ENCODE data around the gene SERPINB1. TPM values are rescaled to one million over a fixed set of nuclear protein-coding genes. Genes with fewer than 3 reads are reported as not detected.

Gene SERPINB1
- total RNA-seq, 1 experiment from 2014 or later: 75.6 TPM

DNA sequence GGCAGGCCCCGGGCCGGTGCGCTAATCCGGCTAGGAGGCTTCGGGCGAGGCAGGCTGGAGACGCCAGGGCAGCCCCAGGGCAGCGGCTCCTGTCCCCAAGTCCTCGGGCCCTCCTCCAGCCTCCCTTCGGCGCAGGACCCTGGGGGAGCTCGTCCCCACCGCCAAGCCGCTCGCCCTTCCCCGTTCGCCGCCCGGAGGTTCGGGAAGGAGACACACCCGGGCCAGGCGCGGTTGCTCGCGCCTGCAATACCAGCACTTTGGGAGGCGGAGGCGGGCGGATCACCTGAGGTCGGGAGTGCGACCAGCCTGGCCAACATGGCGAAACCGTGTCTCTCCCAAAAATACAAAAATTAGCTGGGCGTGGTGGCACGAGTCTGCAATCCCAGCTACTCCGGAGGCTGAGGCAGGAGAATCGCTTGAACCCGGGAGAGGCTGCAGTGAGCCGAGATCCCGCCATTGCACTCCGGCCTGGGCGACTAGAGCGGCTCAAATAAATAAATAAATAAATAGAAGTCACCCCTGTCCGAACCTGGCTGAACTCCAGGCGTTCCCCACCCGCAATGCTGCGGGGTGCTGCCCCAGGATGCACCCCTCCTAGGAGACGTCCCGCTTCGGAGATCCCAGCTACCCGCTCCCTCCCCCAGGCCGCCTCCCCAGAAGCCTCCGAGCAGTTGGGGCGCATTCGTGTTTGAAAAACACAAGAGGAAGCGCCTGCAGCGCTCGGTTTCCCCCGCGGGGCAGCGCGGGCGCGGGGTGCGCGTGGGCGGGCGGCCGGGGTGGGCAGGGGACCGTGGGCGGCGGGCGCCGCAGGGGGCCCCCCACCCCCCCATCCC, 33.9 kb upstream of the SERPINB1 start:
- no TSS peak for BruUV-seq (replicated peaks)
- TF ChIP-seq, protein P1, sequence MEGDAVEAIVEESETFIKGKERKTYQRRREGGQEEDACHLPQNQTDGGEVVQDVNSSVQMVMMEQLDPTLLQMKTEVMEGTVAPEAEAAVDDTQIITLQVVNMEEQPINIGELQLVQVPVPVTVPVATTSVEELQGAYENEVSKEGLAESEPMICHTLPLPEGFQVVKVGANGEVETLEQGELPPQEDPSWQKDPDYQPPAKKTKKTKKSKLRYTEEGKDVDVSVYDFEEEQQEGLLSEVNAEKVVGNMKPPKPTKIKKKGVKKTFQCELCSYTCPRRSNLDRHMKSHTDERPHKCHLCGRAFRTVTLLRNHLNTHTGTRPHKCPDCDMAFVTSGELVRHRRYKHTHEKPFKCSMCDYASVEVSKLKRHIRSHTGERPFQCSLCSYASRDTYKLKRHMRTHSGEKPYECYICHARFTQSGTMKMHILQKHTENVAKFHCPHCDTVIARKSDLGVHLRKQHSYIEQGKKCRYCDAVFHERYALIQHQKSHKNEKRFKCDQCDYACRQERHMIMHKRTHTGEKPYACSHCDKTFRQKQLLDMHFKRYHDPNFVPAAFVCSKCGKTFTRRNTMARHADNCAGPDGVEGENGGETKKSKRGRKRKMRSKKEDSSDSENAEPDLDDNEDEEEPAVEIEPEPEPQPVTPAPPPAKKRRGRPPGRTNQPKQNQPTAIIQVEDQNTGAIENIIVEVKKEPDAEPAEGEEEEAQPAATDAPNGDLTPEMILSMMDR (IDR thresholded peaks at IDR 0.05; ENCODE audit: insufficient read depth in 1 of 2, low read depth in 1 of 2, low read length in 1 of 2, severe bottlenecking in 1 of 2, unreplicated experiment in 1 of 2): no peak
- no peaks in the 10 kb centered on the region for H3K36me3 ChIP-seq (ENCODE audit: control insufficient read depth, insufficient read depth, low read length)
- peaks cover 9% of the 10 kb centered on the region for H3K36me3 Mint-ChIP-seq (ENCODE audit: insufficient read depth, unreplicated experiment)
- CTCF ChIA-PET: interaction anchor here (0.7 to 1.3 kb wide), 2 partner anchors 10 to 24 kb away, joined by 3 to 9 read pairs; no protein-coding TSS in a partner anchor
- H3K27ac Mint-ChIP-seq (ENCODE audit: unreplicated experiment): peak overlapping the region; percentile 97
- peaks cover 25% of the 10 kb centered on the region for H3K4me1 Mint-ChIP-seq (ENCODE audit: low read depth, unreplicated experiment)
- peak overlapping the region; percentile 63 for H3K4me3 ChIP-seq (ENCODE audit: low read depth, low read length)
- H3K4me3 Mint-ChIP-seq (ENCODE audit: unreplicated experiment): peak overlapping the region; percentile 68
- POLR2A ChIA-PET: interaction anchor here (1.3 to 2.9 kb wide), 3 partner anchors 10 to 34 kb away, joined by 11 to 25 read pairs (median 13); partner anchors contain the start of gene SERPINB1
- peaks cover 29% of the 10 kb centered on the region for H3K4me1 ChIP-seq
- no peaks in the 10 kb centered on the region for H3K9me3 Mint-ChIP-seq (ENCODE audit: unreplicated experiment)
- H3K27me3 Mint-ChIP-seq (ENCODE audit: insufficient read depth, unreplicated experiment): no peaks in the 10 kb centered on the region
- intact Hi-C loops (cut with micrococcal nuclease; ENCODE audit: unreplicated experiment): loop anchor here (1.0 kb wide), 4 partner anchors 16 to 57 kb away; no protein-coding TSS in a partner anchor
- no peaks in the 10 kb centered on the region for H3K9me3 ChIP-seq
- no peaks in the 10 kb centered on the region for H3K27me3 ChIP-seq (replicated peaks; ENCODE audit: control insufficient read depth, insufficient read depth, low read length)
- DNase-seq: peak; percentile 57 to 64

DNA sequence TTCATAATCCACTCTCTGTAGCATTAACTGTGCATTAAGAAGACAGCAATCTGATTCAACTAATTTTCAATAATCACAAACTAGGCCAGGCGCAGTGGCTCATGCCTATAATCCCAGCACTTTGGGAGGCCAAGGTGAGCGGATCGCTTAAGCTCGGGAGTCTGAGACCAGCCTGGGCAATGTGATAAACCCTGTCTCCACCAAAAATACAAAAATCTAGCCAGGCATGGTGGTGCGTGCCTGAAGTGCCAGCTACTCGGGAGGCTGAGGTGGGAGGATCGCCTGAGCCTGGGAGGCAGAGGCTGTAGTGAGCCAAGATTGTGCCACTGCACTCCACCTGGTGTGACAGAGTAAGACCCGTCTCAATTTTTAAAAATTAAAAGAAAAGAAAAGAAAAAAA, 32.0 kb upstream of the SERPINB1 start:
- H3K27ac Mint-ChIP-seq (ENCODE audit: unreplicated experiment): no peak overlapping the region
- H3K4me1 Mint-ChIP-seq (ENCODE audit: low read depth, unreplicated experiment): peaks cover 19% of the 10 kb centered on the region
- no peak overlapping the region for H3K4me3 ChIP-seq (ENCODE audit: low read depth, low read length)
- H3K27me3 Mint-ChIP-seq (ENCODE audit: insufficient read depth, unreplicated experiment): no peaks in the 10 kb centered on the region
- DNase-seq: no peak
- H3K4me1 ChIP-seq: peaks cover 29% of the 10 kb centered on the region
- intact Hi-C loops (cut with micrococcal nuclease; ENCODE audit: unreplicated experiment): no loop called here
- CTCF ChIA-PET: no interaction called here
- peaks cover 9% of the 10 kb centered on the region for H3K36me3 Mint-ChIP-seq (ENCODE audit: insufficient read depth, unreplicated experiment)
- no peaks in the 10 kb centered on the region for H3K9me3 Mint-ChIP-seq (ENCODE audit: unreplicated experiment)
- H3K27me3 ChIP-seq (replicated peaks; ENCODE audit: control insufficient read depth, insufficient read depth, low read length): no peaks in the 10 kb centered on the region
- H3K4me3 Mint-ChIP-seq (ENCODE audit: unreplicated experiment): no peak overlapping the region
- H3K9me3 ChIP-seq: no peaks in the 10 kb centered on the region
- no TSS peak for BruUV-seq (replicated peaks)
- POLR2A ChIA-PET: no interaction called here
- TF ChIP-seq, protein P1 (IDR thresholded peaks at IDR 0.05; ENCODE audit: insufficient read depth in 1 of 2, low read depth in 1 of 2, low read length in 1 of 2, severe bottlenecking in 1 of 2, unreplicated experiment in 1 of 2): no peak
- H3K36me3 ChIP-seq (ENCODE audit: control insufficient read depth, insufficient read depth, low read length): no peaks in the 10 kb centered on the region

DNA sequence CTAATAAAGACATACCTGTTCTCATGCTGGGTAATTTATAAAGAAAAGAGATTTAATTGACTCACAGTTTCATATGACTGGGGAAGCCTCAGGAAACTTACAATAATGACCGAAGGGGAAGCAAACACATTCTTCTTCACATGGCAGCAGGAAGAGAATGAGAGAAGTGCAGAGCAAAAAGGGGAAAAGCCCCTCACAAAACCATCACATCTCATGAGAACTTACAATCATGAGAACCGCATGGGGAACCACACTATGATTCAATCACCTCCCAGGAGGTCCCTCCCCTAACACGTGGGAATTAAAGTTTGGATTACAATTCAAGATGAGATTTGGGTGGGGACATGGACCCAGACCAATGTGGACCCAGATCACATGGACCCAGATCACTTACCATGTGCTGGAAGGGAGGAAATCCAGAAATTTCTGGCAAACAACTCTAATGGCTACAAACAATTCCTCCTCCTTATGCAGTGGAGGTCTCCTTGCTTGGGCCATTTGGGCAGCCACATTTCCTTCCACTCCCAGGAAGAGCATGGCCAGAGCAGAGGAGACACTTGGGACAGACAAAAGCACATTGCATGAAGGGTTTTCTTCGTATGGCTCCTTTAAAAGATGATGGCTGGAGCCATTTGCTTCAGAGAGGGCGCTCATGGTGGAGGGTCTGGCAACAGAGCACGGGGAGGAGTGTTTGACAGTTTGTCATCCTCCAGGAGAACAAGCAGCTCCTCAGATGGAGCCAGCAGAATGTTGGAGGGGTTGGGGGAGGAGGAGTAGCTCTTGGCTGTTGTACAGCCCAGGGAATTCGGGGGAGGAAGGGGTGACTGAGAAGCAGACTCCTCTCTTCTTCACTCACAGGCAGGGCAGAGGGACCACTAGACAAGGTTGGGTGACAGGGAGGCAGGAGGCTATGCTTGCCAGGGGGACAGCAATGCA, 31.0 kb upstream of the SERPINB1 start:
- no peak overlapping the region for H3K4me3 ChIP-seq (ENCODE audit: low read depth, low read length)
- TF ChIP-seq, protein P1 (IDR thresholded peaks at IDR 0.05; ENCODE audit: insufficient read depth in 1 of 2, low read depth in 1 of 2, low read length in 1 of 2, severe bottlenecking in 1 of 2, unreplicated experiment in 1 of 2): no peak
- Mint-ChIP-seq H3K27ac (ENCODE audit: unreplicated experiment) (no peak overlapping the region), H3K4me3 (ENCODE audit: unreplicated experiment) (no peak overlapping the region), H3K27me3 (ENCODE audit: insufficient read depth, unreplicated experiment) (no peaks in the 10 kb centered on the region), H3K9me3 (ENCODE audit: unreplicated experiment) (no peaks in the 10 kb centered on the region), H3K36me3 (ENCODE audit: insufficient read depth, unreplicated experiment) (peaks cover 9% of the 10 kb centered on the region), H3K4me1 (ENCODE audit: low read depth, unreplicated experiment) (peaks cover 10% of the 10 kb centered on the region)
- H3K36me3 ChIP-seq (ENCODE audit: control insufficient read depth, insufficient read depth, low read length): no peaks in the 10 kb centered on the region
- CTCF ChIA-PET: no interaction called here
- no peaks in the 10 kb centered on the region for H3K9me3 ChIP-seq
- POLR2A ChIA-PET: no interaction called here
- no peak for DNase-seq
- no TSS peak for BruUV-seq (replicated peaks)
- H3K27me3 ChIP-seq (replicated peaks; ENCODE audit: control insufficient read depth, insufficient read depth, low read length): no peaks in the 10 kb centered on the region
- peaks cover 23% of the 10 kb centered on the region for H3K4me1 ChIP-seq
- intact Hi-C loops (cut with micrococcal nuclease; ENCODE audit: unreplicated experiment): no loop called here

Measured in Caco-2 (cell line).